Colon (tissue), 2 donors: ENCODE measurements around the gene MEIS1.

ENCODE experiments used
- FAIRE-seq: peaks from 2 replicates; lab custom pipeline; 2012; peaks lifted over from hg19 to GRCh38; lab: Jason Lieb, UNC
- donor health status: control.
- donor health status: control.

The MEIS1 gene

DNA sequence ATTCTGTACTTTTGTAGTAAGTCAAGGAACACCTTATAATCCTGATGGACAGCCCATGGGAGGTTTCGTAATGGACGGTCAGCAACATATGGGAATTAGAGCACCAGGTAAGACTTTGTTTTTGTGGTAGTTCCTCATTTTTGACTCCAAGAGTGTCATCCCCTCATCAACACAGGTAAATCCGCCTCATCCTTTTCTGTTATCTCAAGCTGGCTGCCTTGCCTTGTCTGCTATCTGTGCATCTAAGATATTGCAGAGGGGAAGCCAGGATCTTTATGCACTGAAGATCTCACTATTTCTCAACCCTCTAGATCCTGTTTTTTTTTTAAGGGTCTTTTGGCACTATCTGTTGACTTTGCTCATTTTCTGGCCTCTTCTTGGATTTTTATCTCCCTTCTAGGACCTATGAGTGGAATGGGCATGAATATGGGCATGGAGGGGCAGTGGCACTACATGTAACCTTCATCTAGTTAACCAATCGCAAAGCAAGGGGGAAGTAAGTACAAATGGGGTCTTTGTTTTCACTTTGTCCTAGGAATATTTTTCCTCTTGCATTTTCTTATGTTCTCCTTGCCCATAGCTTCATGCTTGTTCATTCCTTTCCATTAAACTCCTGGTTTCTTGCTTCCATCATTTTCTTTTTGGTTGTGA is 133.8 kb downstream of the MEIS1 start:
- no peak for FAIRE-seq

GRCh38 chr2:66569321-66569851 is 134.5 kb downstream of the MEIS1 start:
- no peak for FAIRE-seq

DNA sequence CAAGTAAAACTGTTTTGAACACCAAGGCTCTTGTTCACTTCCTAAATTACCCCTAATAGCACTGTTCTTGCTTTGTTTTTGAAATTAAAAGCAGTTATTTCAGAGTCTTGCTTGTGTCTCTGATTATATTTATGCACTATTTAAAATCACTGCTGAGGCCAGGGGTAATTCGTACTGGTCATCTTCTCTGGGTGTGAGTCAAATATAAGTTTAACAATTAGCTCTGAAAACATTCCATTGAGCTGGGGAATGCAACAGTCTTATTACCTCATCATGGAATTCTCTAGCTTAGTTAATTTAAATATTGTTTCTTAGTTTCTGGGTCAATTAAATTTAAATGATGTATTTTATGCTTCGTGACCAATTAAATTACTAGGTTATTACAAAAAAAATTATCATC is 135.0 kb downstream of the MEIS1 start:
- no peak for FAIRE-seq

DNA sequence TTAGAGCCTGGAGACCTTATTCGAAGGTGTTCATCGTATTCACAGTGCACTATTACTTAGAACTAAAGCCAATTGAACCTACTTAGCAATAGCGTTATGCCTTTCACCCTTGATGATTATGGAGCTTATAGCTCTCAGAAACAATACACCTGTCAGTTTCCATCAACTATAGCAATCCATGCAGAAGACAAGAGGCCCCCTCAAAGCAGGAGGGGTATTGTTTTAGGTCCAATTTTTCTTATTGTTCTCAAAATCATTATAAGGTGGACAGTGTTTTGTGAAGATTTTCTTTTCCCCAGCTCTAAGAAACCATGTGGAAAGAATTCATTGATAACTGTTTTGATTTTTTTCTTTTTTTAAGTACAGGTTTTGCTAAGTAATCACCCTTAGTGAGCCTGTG is 135.5 kb downstream of the MEIS1 start:
- FAIRE-seq, result no peak

DNA sequence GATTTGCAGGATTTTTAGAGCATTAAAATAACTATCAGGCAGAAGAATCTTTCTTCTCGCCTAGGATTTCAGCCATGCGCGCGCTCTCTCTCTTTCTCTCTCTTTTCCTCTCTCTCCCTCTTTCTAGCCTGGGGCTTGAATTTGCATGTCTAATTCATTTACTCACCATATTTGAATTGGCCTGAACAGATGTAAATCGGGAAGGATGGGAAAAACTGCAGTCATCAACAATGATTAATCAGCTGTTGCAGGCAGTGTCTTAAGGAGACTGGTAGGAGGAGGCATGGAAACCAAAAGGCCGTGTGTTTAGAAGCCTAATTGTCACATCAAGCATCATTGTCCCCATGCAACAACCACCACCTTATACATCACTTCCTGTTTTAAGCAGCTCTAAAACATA is 137.0 kb downstream of the MEIS1 start:
- FAIRE-seq, result no peak

DNA sequence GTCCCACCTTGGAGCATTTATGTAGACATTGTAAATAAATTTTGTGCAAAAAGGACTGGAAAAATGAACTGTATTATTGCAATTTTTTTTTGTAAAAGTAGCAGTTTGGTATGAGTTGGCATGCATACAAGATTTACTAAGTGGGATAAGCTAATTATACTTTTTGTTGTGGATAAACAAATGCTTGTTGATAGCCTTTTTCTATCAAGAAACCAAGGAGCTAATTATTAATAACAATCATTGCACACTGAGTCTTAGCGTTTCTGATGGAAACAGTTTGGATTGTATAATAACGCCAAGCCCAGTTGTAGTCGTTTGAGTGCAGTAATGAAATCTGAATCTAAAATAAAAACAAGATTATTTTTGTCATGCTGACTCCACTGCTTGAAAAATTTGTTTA is 137.5 kb downstream of the MEIS1 start:
- no peak for FAIRE-seq

GRCh38 chr2:66573416-66573815 is 138.5 kb downstream of the MEIS1 start:
- FAIRE-seq, result no peak

DNA sequence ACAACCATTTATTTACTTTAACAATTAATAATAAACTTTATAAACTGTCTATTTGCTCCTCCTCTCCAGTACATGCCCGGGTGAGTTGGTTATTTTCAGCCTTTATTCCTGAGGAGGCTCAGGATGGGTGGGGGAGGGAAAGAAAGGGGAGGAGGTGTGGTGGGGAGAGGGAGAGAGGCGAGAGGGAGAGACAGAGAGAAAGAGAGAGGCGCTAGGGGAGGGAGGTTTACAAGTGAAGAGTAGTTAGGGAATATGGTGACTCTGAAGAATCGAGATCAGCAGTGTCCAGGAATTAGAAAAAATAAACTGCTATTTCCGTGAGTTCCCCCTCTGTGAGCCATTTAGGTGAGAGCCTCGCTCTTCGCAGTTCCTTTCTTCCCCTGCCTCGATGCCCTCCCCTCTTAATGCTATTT is 138.9 kb downstream of the MEIS1 start:
- FAIRE-seq, result no peak

DNA sequence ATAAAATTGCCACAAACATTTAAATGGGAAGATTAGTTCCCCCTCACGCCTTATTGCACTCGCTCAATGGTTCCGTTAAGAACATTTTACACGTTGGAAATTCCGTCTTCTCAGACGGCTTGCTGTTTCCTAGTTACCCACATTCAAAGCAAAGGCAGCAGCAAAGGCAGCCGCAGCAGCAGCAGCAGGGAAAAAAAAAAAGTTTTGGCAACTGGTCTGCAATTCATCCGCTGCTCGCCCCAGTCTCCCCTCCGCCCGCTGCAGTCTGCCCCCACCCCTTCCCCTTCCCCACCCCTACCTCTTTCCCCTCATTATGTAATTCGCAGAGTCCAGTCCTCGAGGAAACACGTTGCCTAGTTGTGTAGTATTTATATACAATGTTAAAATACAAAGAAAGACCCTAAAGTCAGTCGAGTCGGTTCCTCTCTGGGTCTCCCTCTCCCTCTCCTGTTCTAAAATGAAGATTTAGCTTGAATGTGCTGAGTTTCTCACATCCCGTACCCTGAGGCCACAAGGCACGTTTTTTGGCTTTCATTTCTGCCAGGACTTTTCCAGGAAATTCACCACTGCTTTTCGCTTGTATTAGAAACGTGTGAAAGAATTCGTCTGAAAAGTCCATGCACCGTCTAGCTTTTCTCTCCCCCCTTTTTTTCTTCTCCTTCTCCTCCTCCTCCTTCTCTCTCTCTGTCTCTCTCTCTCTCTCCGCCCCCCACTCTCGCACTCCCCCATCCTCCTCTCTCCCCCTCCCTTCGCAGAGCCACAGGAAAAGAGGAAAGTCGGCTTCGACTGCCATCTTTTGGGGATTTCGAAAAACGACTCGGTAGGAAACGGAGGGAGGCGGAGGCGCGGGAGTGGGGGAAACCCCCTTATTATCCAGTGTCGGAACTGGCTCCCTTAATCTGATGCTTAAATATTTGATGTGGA is 140.0 kb downstream of the MEIS1 start:
- FAIRE-seq, result no peak

DNA sequence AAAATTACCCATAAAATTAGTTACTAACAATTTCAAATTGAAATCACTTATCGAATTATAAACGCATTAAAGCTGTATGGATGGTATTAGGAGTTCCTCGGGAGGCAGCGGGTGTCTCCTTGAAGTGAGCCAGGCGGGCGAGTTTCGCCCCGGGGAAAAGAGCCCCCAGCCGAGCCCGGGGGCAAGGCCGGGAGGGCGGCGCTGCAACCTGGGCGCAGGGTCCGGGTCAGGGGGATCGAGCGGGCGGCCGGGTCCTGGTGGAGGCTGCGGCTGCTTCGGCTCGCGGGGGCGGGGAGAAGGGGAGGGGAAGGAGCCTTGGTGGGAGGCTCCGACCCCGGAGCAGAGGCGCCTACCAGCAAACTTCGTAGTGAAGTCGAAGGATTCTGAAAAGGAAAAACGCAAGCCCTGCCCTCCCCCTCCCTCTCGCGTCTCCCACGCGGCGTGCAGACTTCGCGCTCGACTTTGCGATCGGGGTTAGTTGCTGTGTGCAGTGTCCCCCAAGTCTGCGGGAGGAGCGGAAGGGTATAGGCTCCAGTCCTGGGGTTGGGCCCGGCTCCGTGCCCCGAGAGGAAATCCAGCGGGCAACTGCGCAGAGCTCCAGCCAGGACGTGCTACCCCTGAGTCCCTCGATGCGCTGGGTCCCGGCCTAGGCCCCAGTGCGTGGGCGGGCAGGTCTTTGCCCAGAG is 140.8 kb downstream of the MEIS1 start:
- no peak for FAIRE-seq

DNA sequence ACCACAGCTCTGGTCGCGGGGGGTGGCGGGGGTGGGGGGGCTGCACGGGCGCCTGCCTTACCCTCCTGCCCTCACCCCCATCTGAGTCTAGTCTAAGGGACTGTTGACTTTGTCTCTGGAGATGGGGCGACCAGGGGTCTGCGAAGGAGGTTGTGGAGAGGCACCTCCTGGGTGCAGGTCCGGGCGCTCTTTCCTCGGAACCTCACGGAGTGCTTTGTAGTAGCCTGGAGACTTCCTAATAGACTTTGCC is 141.3 kb downstream of the MEIS1 start:
- no peak for FAIRE-seq

DNA sequence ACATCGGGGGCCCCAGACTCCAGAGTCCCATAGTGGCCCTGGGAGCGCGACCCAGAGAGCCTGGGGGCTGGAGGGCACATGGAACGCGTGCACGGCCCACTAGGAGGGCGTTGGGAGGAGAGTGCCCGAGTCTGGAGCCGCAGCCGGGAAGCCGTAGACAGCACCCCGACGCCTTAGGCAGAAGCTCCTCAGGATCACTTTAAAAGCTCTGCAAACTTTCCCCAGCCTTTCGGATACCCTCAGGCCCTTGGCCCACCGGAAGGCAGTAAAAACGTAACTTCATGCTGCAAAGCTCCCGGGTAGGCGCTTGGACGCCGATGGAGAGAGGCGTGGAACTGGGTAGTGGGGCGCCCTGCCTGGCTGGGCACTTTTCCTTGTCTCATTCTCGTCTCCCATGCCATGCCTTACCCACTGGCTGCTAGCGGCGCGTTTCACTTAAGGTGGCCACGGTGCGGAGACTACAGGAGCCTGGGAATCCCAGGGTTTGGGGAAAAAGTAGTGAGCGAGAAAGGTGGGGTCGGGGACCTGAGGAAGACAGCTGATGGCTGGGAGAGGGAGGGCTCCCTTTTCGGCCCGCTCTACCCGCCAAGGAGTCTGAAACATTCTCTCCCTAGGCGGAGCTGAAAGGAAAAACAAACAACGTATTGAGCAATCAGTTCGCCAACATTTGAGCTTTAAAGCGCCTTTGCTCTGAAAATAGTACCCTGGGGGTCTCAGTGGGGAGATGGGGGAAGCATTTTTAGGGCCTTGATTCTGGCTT is 141.8 kb downstream of the MEIS1 start:
- FAIRE-seq, result no peak

DNA sequence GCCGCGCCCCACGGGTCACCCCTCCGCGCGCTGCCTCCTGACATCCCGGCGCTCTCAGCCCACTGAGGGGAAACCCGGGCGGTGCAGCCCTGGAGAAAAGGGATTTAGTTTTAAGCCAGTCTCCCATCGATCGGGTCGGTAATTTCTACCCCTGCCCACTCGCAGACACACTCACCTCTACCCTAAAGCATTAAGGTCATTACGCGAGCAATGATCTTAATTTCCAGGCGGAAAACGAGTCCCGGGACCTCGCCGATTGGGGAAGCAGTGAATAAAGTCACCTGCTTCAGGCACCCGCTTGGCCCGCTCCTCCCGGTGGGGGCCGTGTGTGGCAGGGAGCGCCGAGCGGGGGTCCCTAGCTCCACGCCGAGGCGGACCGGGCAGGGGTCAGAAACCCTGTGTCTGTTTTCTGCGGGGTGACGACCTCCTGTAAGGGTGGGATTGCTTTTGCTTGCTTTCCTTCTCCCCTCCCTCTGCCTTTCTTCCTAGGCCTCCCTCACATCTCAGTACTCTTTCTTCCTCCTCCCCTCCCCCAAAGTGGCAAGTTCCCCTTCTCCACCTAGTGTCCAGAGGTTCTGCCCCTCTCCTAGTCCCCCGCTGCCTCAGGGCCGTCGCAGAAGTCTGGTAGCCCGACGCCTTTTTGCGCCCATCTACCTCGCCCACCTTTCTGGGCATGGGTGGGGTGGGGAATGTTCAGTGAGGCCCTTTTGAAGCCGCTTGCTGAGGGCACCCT is 142.6 kb downstream of the MEIS1 start:
- FAIRE-seq, result no peak

- FAIRE-seq, result no peak
Observed at GRCh38 chr2:66578054-66578686, 143.2 kb downstream of the MEIS1 start.

- FAIRE-seq, result no peak
Observed at GRCh38 chr2:66578687-66579106, 143.8 kb downstream of the MEIS1 start.

DNA sequence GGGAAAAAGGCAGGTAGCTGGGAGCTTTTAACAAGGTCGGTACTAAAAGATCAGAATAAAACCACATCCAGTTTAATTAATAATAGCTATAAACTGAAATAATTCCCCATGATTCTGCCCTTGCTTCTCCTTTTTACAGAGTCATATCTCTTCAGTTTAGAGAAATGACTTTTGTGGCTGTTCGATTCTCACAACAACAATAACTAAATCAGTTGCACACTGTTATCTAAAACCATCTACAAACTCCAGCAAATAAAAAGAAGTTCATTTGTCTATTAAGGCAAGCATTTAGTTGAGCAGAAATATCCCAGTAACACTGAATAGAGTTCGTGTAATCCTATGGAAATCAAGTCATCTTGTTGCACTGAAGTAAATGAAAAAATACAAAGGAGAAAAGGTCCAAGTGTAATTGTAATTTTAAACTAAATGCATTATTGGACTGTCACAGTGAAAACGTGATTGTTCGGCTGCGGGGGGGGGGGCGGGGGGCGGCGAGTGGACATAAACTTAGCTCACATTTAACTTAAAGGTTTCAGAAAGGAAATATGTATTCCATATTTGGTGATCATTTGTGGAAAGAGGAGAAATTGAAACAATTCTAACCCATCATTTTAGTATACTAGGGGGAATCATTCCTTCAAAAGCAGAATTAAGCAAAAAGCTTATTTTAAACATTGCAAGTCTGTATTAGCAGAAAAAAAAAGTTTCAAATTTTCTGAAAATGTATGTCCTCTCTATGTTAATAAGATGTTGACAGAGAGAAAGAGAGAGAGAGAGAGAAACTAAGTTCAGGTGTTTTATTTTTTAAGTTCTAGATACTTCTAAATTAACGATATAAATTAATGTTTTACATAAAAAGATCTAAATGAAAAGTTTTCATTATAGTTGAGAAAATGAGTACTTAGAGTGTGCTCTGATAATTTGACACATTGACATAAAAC is 144.5 kb downstream of the MEIS1 start:
- FAIRE-seq, result no peak

DNA sequence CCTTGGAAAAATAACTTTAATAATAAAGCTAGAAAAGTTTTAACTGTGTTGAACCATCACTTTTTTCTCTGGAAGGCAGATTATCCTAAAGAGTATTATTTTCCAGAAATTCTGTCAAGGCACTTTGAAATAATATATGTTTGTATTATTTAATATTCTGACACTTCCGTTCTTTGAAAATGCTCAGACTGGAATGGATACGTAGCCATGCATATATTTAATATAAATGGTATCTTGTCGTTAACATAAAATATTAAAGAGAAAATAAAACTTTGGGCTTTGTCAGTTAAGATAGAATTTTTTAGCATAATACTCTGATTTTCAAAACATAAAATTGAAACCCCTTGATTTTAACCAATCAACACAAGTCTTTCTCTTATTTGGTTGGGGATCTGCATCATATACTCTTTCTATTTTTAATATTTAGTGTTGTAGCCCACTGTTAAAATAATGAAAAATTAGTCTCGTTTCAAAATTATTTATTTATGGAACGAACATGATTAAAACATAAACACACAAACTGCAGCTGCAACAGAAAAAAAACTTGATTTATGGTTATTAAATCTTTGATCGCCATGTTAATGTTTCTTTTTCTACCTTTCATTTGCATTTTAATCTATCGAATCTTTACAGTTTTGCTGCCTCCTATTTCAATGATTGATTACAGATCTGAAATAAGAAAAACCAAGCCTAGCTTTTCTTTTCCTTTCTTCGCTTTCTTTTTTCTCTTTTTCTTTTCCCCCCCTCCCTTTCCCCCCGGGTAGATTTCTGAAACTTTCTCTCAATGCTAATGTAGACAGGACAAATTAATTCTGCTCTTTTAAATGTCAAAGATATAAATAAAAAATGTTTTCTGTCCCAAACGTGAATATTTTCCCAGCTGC is 145.5 kb downstream of the MEIS1 start:
- no peak for FAIRE-seq

- no peak for FAIRE-seq
Observed at GRCh38 chr2:66581339-66582103, 146.6 kb downstream of the MEIS1 start.
